Upper lobe of left lung (tissue), 6 donors: ENCODE data around the gene PHACTR1. TPM values are rescaled to one million over a fixed set of nuclear protein-coding genes. Genes with fewer than 3 reads are reported as not detected.

Experiments used
- ATAC-seq, 2 donors: fragments of 200-7000 bp; cut with Tn5 transposase; one replicate each; pipeline ENCODE4 v1.9.1; 2022; ENCODE audit warnings: mild to moderate bottlenecking in 2 of 2, moderate library complexity in 2 of 2; ENCODE audit not compliant: low FRiP score in 2 of 2
- DNase-seq, 2 donors: peaks; one replicate each; pipeline ENCODE4 v3.0.0-alpha.2; 2019 to 2020
- H3K27ac ChIP-seq, 4 donors: fragments of 200-600 bp; sonication (generic); one replicate each; pipeline ENCODE4 v1.5.1; 2016 to 2019
- H3K27me3 ChIP-seq, 4 donors: fragments of 200-600 bp; sonication (generic); one replicate each; pipeline ENCODE4 v1.5.1; 2017 to 2019
- H3K36me3 ChIP-seq, 4 donors: fragments of 200-600 bp; sonication (generic); one replicate each; pipeline ENCODE4 v1.5.1; 2016 to 2019
- H3K4me1 ChIP-seq, 4 donors: fragments of 200-600 bp; sonication (generic); one replicate each; pipeline ENCODE4 v1.5.1; 2018 to 2019
- H3K4me3 ChIP-seq, 4 donors: fragments of 200-600 bp; sonication (generic); one replicate each; pipeline ENCODE4 v1.5.1; 2017 to 2019; ENCODE audit warnings: mild to moderate bottlenecking in 2 of 4, moderate library complexity in 1 of 4
- H3K9me3 ChIP-seq, 4 donors: fragments of 200-600 bp; sonication (generic); one replicate each; pipeline ENCODE4 v1.5.1; 2018 to 2019
- EP300 ChIP-seq, 4 donors: sonication (generic); formaldehyde crosslinking; IDR thresholded peaks; one replicate each; pipeline ENCODE4 v1.5.1; 2017; ENCODE audit warnings: antibody characterized with exemption in 4 of 4, control low read depth in 2 of 4
- POLR2A ChIP-seq, 4 donors: fragments of 450-650 bp; IDR thresholded peaks; one replicate each; pipeline ENCODE4 v1.5.1; 2016 to 2017; ENCODE audit warnings: antibody characterized with exemption in 4 of 4, mild to moderate bottlenecking in 2 of 4
- POLR2AphosphoS5 ChIP-seq, 2 donors: sonication (generic); formaldehyde crosslinking; IDR thresholded peaks; one replicate each; pipeline ENCODE4 v1.5.1; 2017; ENCODE audit warnings: antibody characterized with exemption in 2 of 2
- WGBS, 2 donors: methylation state at CpG; one replicate each; pipeline ENCODE4 v1.1.5; 2017 to 2018; 5-methylcytosine and 5-hydroxymethylcytosine counted together
- total RNA-seq, 6 donors: library from RNA; depleted of rRNA in 4 of 6; stranded (reverse); fragments of >200 nt in 4 of 6; gene quantifications; one replicate each; pipeline versions ENCODE4 v1.1.0 to v1.2.1, GENCODE V29; 2016 to 2021
- TF ChIP-seq, protein P1 (sequence below), 6 experiments: fragments of 450-650 bp in 4 of 6; fragments of 200-600 bp in 2 of 6; sonication (generic) in 2 of 6; IDR thresholded peaks; one replicate each; pipeline ENCODE4 v1.5.1; 2016 to 2019; ENCODE audit warnings: antibody characterized with exemption in 6 of 6
- donor health status: DM: no; HTN: no; CAD: no; lungs with moderate emphysema.
- donor health status: DM: no; HTN: yes; CAD: no; lungs with severe emphysema.

Gene PHACTR1
- total RNA-seq, 6 donors from 2014 or later, result 63.2 to 121 (median 90.9) TPM

DNA sequence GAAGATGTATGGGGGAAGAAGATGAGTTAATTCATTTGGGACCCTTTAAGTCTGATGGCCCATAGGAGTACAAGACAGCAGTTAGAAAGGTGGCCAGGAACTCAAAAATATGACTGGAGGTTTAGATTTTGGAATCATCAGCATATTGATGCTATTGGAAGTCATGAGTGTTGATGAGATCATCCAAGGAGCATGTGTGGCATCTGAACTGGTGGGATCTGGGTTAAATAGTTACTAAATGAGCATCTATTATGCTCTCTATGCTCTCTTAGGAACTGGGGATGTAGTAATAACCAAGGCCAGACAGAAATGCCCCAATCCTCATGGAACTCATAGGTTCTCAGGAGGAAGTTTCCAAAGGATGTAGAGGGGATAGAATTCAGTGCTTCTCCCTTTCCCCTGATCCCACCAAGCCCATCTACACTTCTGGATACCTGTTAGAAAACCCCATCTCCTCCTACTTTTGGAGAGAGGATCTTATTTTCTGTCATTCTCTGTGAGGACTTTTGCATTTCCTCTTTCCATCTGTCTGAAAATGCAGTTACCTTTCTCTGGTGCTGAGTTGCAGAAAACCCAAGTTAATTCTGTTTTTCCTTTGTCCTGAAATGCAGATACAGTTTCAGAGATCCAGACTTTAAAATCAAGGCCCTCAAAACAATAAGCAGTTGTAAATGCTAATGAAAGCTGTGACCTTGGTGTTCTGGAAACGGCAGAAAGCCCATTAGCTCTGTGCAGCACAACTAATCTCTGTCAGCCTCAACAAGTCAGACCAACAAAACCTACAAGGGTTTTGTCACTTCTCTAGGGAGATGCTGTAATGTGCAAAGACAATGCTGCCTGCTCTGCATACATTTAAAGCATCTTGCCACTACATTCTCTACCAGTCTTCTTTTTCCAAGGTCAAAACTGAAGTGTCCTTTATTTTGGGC is 546.0 kb downstream of the PHACTR1 start:
- no peak overlapping the region for H3K4me3 ChIP-seq
- no peak for TF ChIP-seq POLR2A (IDR thresholded peaks at IDR 0.05)
- TF ChIP-seq EP300 (IDR thresholded peaks at IDR 0.05), result no peak
- TF ChIP-seq POLR2AphosphoS5 (IDR thresholded peaks at IDR 0.05), result no peak
- TF ChIP-seq, protein P1, sequence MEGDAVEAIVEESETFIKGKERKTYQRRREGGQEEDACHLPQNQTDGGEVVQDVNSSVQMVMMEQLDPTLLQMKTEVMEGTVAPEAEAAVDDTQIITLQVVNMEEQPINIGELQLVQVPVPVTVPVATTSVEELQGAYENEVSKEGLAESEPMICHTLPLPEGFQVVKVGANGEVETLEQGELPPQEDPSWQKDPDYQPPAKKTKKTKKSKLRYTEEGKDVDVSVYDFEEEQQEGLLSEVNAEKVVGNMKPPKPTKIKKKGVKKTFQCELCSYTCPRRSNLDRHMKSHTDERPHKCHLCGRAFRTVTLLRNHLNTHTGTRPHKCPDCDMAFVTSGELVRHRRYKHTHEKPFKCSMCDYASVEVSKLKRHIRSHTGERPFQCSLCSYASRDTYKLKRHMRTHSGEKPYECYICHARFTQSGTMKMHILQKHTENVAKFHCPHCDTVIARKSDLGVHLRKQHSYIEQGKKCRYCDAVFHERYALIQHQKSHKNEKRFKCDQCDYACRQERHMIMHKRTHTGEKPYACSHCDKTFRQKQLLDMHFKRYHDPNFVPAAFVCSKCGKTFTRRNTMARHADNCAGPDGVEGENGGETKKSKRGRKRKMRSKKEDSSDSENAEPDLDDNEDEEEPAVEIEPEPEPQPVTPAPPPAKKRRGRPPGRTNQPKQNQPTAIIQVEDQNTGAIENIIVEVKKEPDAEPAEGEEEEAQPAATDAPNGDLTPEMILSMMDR (IDR thresholded peaks at IDR 0.05), result no peak
- 60 to 64% methylated on average over 1 of the region's 1 CpG for WGBS, 2 donors
- no peak overlapping the region for H3K27ac ChIP-seq
- DNase-seq (no peak), ATAC-seq (no peak)
- no peaks in the 10 kb centered on the region for H3K9me3 ChIP-seq
- H3K36me3 ChIP-seq, result no peaks in the 10 kb centered on the region
- H3K27me3 ChIP-seq, result no peaks in the 10 kb centered on the region
- H3K4me1 ChIP-seq, result peaks cover 0 to 4% (median 0%) of the 10 kb centered on the region in 4 donors

DNA sequence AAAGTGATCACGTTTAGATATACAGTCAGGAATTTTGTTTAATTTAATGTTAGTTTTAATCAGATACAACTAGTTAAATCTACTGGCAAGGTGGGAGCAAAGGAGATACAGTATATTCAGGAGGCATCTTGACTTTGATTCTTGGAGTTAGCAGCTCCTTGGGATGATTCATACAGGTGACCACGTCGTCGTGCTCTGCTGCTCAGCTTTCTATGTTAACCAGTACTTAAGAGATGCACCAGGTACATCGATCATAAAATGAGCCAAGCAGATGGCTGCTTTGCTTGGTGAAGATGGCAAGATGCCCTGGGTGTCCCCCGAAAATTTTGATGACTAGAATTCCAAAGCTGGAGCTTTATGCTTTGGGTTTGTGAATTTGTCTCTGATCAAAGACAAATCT is 547.1 kb downstream of the PHACTR1 start:
- WGBS, 2 donors, result 91 to 95% methylated on average over 6 of the region's 6 CpGs
- Histone ChIP-seq H3K27me3 (no peaks in the 10 kb centered on the region), H3K27ac (no peak overlapping the region), H3K4me3 (no peak overlapping the region), H3K36me3 (no peaks in the 10 kb centered on the region), H3K9me3 (no peaks in the 10 kb centered on the region), H3K4me1 (peaks cover 0 to 4% (median 0%) of the 10 kb centered on the region in 4 donors)
- TF ChIP-seq, protein P1 (IDR thresholded peaks at IDR 0.05), result no peak
- TF ChIP-seq POLR2A (IDR thresholded peaks at IDR 0.05), result no peak
- no peak for TF ChIP-seq POLR2AphosphoS5 (IDR thresholded peaks at IDR 0.05)
- no peak for TF ChIP-seq EP300 (IDR thresholded peaks at IDR 0.05)
- no peak for DNase-seq
- ATAC-seq, result no peak

DNA sequence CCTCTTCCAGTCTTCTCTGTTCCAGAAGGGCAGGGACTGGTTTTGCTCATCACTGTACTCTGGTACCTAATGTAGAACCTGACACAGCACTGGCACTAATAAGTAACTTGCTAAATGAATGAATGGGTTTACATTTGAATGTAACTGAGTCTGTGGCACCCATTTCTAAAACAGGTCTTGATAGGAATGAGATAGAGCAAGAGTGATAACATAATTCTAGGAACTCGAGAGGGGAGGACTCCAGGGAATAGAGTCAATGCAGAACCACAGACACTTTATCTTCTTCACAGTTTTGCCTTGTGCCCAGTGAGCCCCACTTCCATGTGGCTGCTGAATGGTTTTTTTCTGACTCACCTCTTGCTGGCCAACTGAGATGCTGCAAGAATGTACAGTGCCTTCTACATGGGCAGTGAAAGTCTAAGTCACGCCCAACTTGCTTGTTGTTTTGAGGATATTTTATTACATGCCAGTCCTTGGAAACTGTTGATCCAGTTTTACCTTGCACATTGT is 550.6 kb downstream of the PHACTR1 start:
- H3K27me3 ChIP-seq, result no peaks in the 10 kb centered on the region
- peaks cover 0 to 10% (median 9%) of the 10 kb centered on the region in 4 donors for H3K4me1 ChIP-seq
- WGBS, 2 donors, result 84 to 95% methylated on average over 2 of the region's 2 CpGs
- H3K4me3 ChIP-seq, result no peak overlapping the region
- no peak overlapping the region for H3K27ac ChIP-seq
- no peak for DNase-seq
- H3K9me3 ChIP-seq, result no peaks in the 10 kb centered on the region
- peaks cover 0 to 4% (median 0%) of the 10 kb centered on the region in 4 donors for H3K36me3 ChIP-seq
- no peak for ATAC-seq
- TF ChIP-seq, protein P1 (IDR thresholded peaks at IDR 0.05), result no peak
- TF ChIP-seq EP300 (IDR thresholded peaks at IDR 0.05) (no peak), POLR2A (IDR thresholded peaks at IDR 0.05) (no peak), POLR2AphosphoS5 (IDR thresholded peaks at IDR 0.05) (no peak)

DNA sequence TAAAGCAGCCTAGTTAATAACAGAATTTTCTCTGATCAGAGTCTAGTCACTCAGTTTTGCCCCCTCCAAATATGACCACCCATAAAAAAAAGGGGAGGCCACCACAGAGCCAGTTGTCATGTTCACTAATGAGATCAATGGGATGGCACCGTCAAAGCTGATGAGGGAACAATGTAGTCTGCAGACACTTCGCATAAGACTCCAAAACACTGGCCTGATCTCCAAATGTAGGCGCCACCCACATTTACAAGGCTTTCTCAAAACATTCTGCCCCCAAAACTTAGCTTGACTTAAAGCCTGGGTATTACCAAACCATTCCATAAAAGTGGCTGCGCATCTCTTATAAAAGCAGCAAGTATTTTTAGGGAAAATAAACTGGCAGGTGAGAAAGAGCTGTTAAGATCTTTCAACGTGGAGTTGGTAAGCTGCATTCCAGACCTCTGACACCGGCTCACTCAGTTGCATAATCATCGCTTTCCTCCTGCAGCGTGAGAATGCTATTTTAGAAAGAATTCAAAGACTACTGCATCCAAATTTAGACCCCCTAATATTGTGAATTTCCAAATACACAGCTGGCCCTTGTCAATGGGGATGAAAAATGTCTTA is 552.4 kb downstream of the PHACTR1 start:
- Histone ChIP-seq H3K9me3 (no peaks in the 10 kb centered on the region), H3K27me3 (no peaks in the 10 kb centered on the region), H3K36me3 (peaks cover 0 to 10% (median 4%) of the 10 kb centered on the region in 4 donors), H3K4me1 (peaks cover 0 to 10% (median 9%) of the 10 kb centered on the region in 4 donors), H3K4me3 (no peak overlapping the region), H3K27ac (peak overlapping the region in 1 of 4 donors; percentile 7)
- ATAC-seq, result no peak
- TF ChIP-seq POLR2A (IDR thresholded peaks at IDR 0.05) (no peak), POLR2AphosphoS5 (IDR thresholded peaks at IDR 0.05) (no peak), EP300 (IDR thresholded peaks at IDR 0.05) (no peak)
- TF ChIP-seq, protein P1 (IDR thresholded peaks at IDR 0.05), result no peak
- DNase-seq, result no peak
- WGBS, 2 donors, result 57 to 61% methylated on average over 8 of the region's 8 CpGs
